HCT116 (cell line): ENCODE results near the gene ORC2. TPM values are rescaled to one million over a fixed set of nuclear protein-coding genes. Genes with fewer than 3 reads are reported as not detected.

Source experiments
- ATAC-seq: fragments of 200-7000 bp; cut with Tn5 transposase; 2 replicates; pipeline ENCODE4 v1.9.1; 2020; ENCODE audit warnings: mild to moderate bottlenecking, moderate library complexity
- BruUV-seq: library from RNA; stranded (reverse); fragments of 400-500 nt; replicated peaks from 2 replicates; lab custom pipeline; 2021; lab: Mats Ljungman, UMichigan
- CTCF ChIA-PET: fragments of 300-600 bp; sonication (Branson Sonifier 250); formaldehyde crosslinking; loops from one replicate; lab custom pipeline; 2021; ENCODE audit warnings: antibody characterized with exemption; lab: Charles Lee
- POLR2A ChIA-PET: fragments of 300-600, 350-600 bp; sonication (Branson Sonifier 250); formaldehyde crosslinking; loops from one replicate; lab custom pipeline; 2021; ENCODE audit warnings: antibody characterized with exemption; lab: Charles Lee
- RAD21 ChIA-PET, 2 experiments: fragments of 300-600 bp; sonication (Branson Sonifier 250); formaldehyde crosslinking; loops; one replicate each; lab custom pipeline; 2023; ENCODE audit warnings: low total read pairs in 2 of 2; ENCODE audit not compliant: uncharacterized antibody in 2 of 2, unreplicated experiment in 2 of 2, low non-redundant PET in 1 of 2; lab: Charles Lee
- DNase-seq: peaks from one replicate; pipeline ENCODE4 v3.0.0-alpha.2; 2010; ENCODE audit warnings: low read depth, low spot score
- H2AFZ ChIP-seq: fragments of 200-600 bp; shearing (Covaris generic), sonication (generic); 2 replicates; pipeline ENCODE4 v1.6.1; 2017; ENCODE audit warnings: low read depth, mixed run types, mixed read lengths, antibody characterized with exemption, low read length; ENCODE audit not compliant: poor library complexity, severe bottlenecking
- H3K27ac ChIP-seq: 2 replicates; pipeline ENCODE4 v1.5.1; 2012; ENCODE audit warnings: low read depth, low read length
- H3K27me3 ChIP-seq: fragments of 200-600 bp; sonication (generic); 2 replicates; pipeline ENCODE4 v1.6.1; 2016; ENCODE audit warnings: mixed run types, low read length, mixed read lengths; ENCODE audit not compliant: insufficient read depth
- H3K36me3 ChIP-seq, 2 experiments: fragments of 200-500 bp in 1 of 2; fragments of 200-600 bp in 1 of 2; sonication (Bioruptor generic) in 1 of 2; sonication (generic) in 1 of 2; 2 replicates each; pipeline versions ENCODE4 v1.5.1 to v1.6.1; 2014 to 2016; ENCODE audit warnings: low read length in 2 of 2, inconsistent platforms in 1 of 2, mixed read lengths in 1 of 2, mixed run types in 1 of 2; ENCODE audit not compliant: insufficient read depth in 2 of 2, control insufficient read depth in 1 of 2
- H3K4me1 ChIP-seq, 2 experiments: fragments of 200-600 bp in 1 of 2; sonication (generic) in 1 of 2; 2 replicates each; pipeline versions ENCODE4 v1.5.1 to v1.6.1; 2012 to 2017; ENCODE audit warnings: low read length in 2 of 2, inconsistent platforms in 1 of 2, mild to moderate bottlenecking in 1 of 2, mixed read lengths in 1 of 2, mixed run types in 1 of 2, moderate library complexity in 1 of 2; ENCODE audit not compliant: insufficient read depth in 2 of 2, control insufficient read depth in 1 of 2
- H3K4me2 ChIP-seq: fragments of 200-600 bp; sonication (generic); 2 replicates; pipeline ENCODE4 v1.6.1; 2017; ENCODE audit warnings: mixed run types, low read length, mixed read lengths
- H3K4me3 ChIP-seq, 2 experiments: fragments of 200-600 bp in 1 of 2; sonication (generic) in 1 of 2; replicated peaks in 1 of 2; 2 replicates each; pipeline ENCODE4 v1.5.1; 2011 to 2016; ENCODE audit warnings: low read length in 2 of 2, control low read depth in 1 of 2, low read depth in 1 of 2, mild to moderate bottlenecking in 1 of 2, mixed read lengths in 1 of 2, mixed run types in 1 of 2
- H3K79me2 ChIP-seq: fragments of 200-600 bp; sonication (generic); 2 replicates; pipeline ENCODE4 v1.6.1; 2017; ENCODE audit warnings: mild to moderate bottlenecking, mixed run types, low read length, moderate library complexity, mixed read lengths; ENCODE audit not compliant: insufficient read depth
- H3K9ac ChIP-seq: fragments of 200-600 bp; sonication (generic); 2 replicates; pipeline ENCODE4 v1.6.1; 2016; ENCODE audit warnings: low read length, mixed read lengths
- H3K9me2 ChIP-seq: fragments of 200-600 bp; sonication (generic), shearing (Covaris generic); 2 replicates; pipeline ENCODE4 v1.6.1; 2017; ENCODE audit warnings: mixed run types, mild to moderate bottlenecking, moderate library complexity; ENCODE audit not compliant: insufficient read depth
- H3K9me3 ChIP-seq, 2 experiments: fragments of 200-500 bp in 1 of 2; fragments of 200-600 bp in 1 of 2; sonication (Bioruptor generic) in 1 of 2; sonication (generic) in 1 of 2; 2 replicates each; pipeline ENCODE4 v1.6.1; 2014 to 2017; ENCODE audit warnings: low read length in 2 of 2, mixed read lengths in 2 of 2, inconsistent platforms in 1 of 2, low read depth in 1 of 2, mild to moderate bottlenecking in 1 of 2, mixed run types in 1 of 2, moderate library complexity in 1 of 2; ENCODE audit not compliant: control insufficient read depth in 1 of 2, insufficient read depth in 1 of 2
- H4K20me1 ChIP-seq: fragments of 200-600 bp; sonication (generic), shearing (Covaris generic); 2 replicates; pipeline ENCODE4 v1.6.1; 2017; ENCODE audit warnings: mixed run types, mild to moderate bottlenecking, moderate library complexity; ENCODE audit not compliant: insufficient read depth
- ATF3 ChIP-seq: IDR thresholded peaks from 2 replicates; pipeline ENCODE4 v1.6.1; 2012
- CEBPB ChIP-seq: IDR thresholded peaks from 2 replicates; pipeline ENCODE4 v1.6.1; 2012; ENCODE audit warnings: low read depth
- CTCF ChIP-seq, 3 experiments: fragments of 200-600 bp in 1 of 3; sonication (generic) in 1 of 3; IDR thresholded peaks in 2 of 3; conservative IDR thresholded peaks in 1 of 3; 2 replicates each; pipeline ENCODE4 v1.5.1; 2012 to 2017; ENCODE audit warnings: low read depth in 2 of 3, low read length in 2 of 3, antibody characterized with exemption in 1 of 3, borderline replicate concordance in 1 of 3, control low read depth in 1 of 3, mild to moderate bottlenecking in 1 of 3, mixed read lengths in 1 of 3, mixed run types in 1 of 3, moderate library complexity in 1 of 3; ENCODE audit not compliant: insufficient read depth in 1 of 3
- EGR1 ChIP-seq: IDR thresholded peaks from 2 replicates; pipeline ENCODE4 v1.6.1; 2012; ENCODE audit warnings: low read depth
- POLR2A ChIP-seq: IDR thresholded peaks from 2 replicates; pipeline ENCODE4 v1.7.0; 2011; ENCODE audit warnings: borderline replicate concordance; ENCODE audit not compliant: insufficient read depth, insufficient read length; ENCODE audit errors: extremely low read depth
- POLR2AphosphoS5 ChIP-seq: IDR thresholded peaks from 2 replicates; pipeline ENCODE4 v1.6.1; 2011; ENCODE audit warnings: mild to moderate bottlenecking, low read depth, low read length, moderate library complexity
- SIN3A ChIP-seq: IDR thresholded peaks from 2 replicates; pipeline ENCODE4 v1.6.1; 2012; ENCODE audit warnings: low read depth
- SP1 ChIP-seq: IDR thresholded peaks from 2 replicates; pipeline ENCODE4 v1.6.1; 2012; ENCODE audit warnings: low read depth
- TCF7L2 ChIP-seq: IDR thresholded peaks from 2 replicates; pipeline ENCODE4 v1.7.0; 2011; ENCODE audit warnings: borderline replicate concordance, inconsistent platforms; ENCODE audit not compliant: insufficient read depth, insufficient read length; ENCODE audit errors: extremely low read depth
- YY1 ChIP-seq: IDR thresholded peaks from 2 replicates; pipeline ENCODE4 v1.6.1; 2011; ENCODE audit warnings: low read length, low read depth, moderate library complexity, mild to moderate bottlenecking; ENCODE audit not compliant: insufficient replicate concordance; ENCODE audit errors: extremely low read depth
- ZFX ChIP-seq: fragments of 450-650 bp; IDR thresholded peaks from 2 replicates; pipeline ENCODE4 v1.6.1; 2017
- intact Hi-C: fragments of 100-400 bp; cut with micrococcal nuclease; formaldehyde crosslinking; loops from 2 replicates; pipeline ENCODE4 v1.10.0; 2022
- total RNA-seq: library from RNA; stranded (reverse); gene quantifications from one replicate; pipeline ENCODE4 v1.2.1, GENCODE V29; 2021; ENCODE audit not compliant: unreplicated experiment
- TF ChIP-seq, protein P1 (sequence below): IDR thresholded peaks from 2 replicates; pipeline ENCODE4 v1.6.1; 2012

Gene ORC2
- total RNA-seq, 1 experiment from 2014 or later, result 51.9 TPM

- H3K79me2 ChIP-seq, result peaks cover 84% of the 10 kb centered on the region
- ChIA-PET POLR2A (no interaction called here), CTCF (no interaction called here), RAD21 (no interaction called here)
- H3K9me3 ChIP-seq, result no peaks in the 10 kb centered on the region
- no peak overlapping the region for H3K27ac ChIP-seq
- no peak for DNase-seq
- TF ChIP-seq, protein P1, sequence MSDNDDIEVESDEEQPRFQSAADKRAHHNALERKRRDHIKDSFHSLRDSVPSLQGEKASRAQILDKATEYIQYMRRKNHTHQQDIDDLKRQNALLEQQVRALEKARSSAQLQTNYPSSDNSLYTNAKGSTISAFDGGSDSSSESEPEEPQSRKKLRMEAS, result no peak
- TF ChIP-seq POLR2AphosphoS5 (no peak), ZFX (no peak), ATF3 (no peak), SIN3A (no peak), SP1 (no peak), CEBPB (no peak), TCF7L2 (no peak), POLR2A (no peak), EGR1 (no peak), CTCF (IDR thresholded peaks at IDR 0.05 in 2 of 3, conservative IDR thresholded peaks at IDR 0.05 in 1 of 3; ENCODE audit: borderline replicate concordance in 1 of 3, insufficient read depth in 1 of 3, low read depth in 2 of 3, low read length in 2 of 3) (no peak), YY1 (no peak)
- peaks cover 52 to 59% of the 10 kb centered on the region in 2 experiments for H3K36me3 ChIP-seq
- no TSS peak for BruUV-seq
- H2AFZ ChIP-seq, result no peak overlapping the region
- no peak overlapping the region for H3K4me2 ChIP-seq
- H3K4me1 ChIP-seq, result peaks cover 6 to 22% of the 10 kb centered on the region in 2 experiments; a peak in 3 of 4 replicates
- no peaks in the 10 kb centered on the region for H3K9me2 ChIP-seq
- H3K9ac ChIP-seq, result no peak overlapping the region
- 0 out of 2 replicates have a peak, but pooled peaks cover 3% of the 10 kb centered on the region for H4K20me1 ChIP-seq
- intact Hi-C loops, result loop anchor here (5.0 kb wide), 1 partner anchor 48 kb away; the partner anchor contains the start of gene BZW1
- ATAC-seq, result no peak
- H3K4me3 ChIP-seq, result no peak overlapping the region
- no peaks in the 10 kb centered on the region for H3K27me3 ChIP-seq
Observed at GRCh38 chr2:200860092-200860795, 103.2 kb downstream of the ORC2 start.

Other genes starting within 250 kb of the ORC2 start
- 454 TPM for gene BZW1, start 151.8 kb downstream of the ORC2 start, total RNA-seq
- gene CLK1, start 99.0 kb downstream of the ORC2 start, total RNA-seq, result 49.1 TPM
- gene PPIL3, start 74.6 kb downstream of the ORC2 start, total RNA-seq, result 55.9 TPM
- 44.7 TPM for gene NIF3L1, start 74.3 kb downstream of the ORC2 start, total RNA-seq
- gene HYCC2, start 108.0 kb upstream of the ORC2 start, total RNA-seq, result 9.9 TPM
- gene NDUFB3, start 108.3 kb upstream of the ORC2 start, total RNA-seq, result 94.6 TPM
- gene CFLAR, start 152.5 kb upstream of the ORC2 start, total RNA-seq, result 35.6 TPM
- 2.6 TPM for gene CASP10, start 219.5 kb upstream of the ORC2 start, total RNA-seq